Measurements from ENCODE around the gene KCNH5. TPM values are rescaled to one million over a fixed set of nuclear protein-coding genes. Genes with fewer than 3 reads are reported as not detected.

KCNH5 gene
- total and polyA plus RNA-seq, 2 donors (not counting 1 experiment from before 2014, with no cell fraction given): 0.03 to 0.83 TPM

DNA sequence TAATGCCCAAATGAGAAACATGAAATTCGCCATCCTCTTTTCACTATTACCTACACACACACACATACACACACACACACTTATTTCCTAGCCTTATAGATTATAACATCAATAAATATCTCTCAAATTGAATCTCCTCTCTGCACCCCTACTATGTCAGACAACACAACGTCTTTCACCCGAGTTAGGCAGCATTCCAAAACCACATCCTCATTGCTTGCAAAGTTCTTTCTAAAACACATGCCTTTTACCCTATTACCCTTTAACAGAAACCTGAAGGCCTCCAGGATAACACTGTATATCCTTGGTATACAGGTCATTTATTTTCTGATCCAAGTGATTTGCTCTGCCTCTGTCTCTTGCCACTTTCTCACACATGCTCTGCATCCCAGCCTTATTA lies 56.3 kb downstream of the KCNH5 start:
- no peak overlapping the region for H3K4me2 ChIP-seq (ENCODE audit: extremely low read depth, insufficient read depth, low read length)
- no peaks in the 10 kb centered on the region for H4K20me1 ChIP-seq (ENCODE audit: control insufficient read depth, extremely low read depth, insufficient read depth, low read length)
- H3K9ac ChIP-seq (ENCODE audit: insufficient read depth, low read length): no peak overlapping the region
- TF ChIP-seq, protein P1, sequence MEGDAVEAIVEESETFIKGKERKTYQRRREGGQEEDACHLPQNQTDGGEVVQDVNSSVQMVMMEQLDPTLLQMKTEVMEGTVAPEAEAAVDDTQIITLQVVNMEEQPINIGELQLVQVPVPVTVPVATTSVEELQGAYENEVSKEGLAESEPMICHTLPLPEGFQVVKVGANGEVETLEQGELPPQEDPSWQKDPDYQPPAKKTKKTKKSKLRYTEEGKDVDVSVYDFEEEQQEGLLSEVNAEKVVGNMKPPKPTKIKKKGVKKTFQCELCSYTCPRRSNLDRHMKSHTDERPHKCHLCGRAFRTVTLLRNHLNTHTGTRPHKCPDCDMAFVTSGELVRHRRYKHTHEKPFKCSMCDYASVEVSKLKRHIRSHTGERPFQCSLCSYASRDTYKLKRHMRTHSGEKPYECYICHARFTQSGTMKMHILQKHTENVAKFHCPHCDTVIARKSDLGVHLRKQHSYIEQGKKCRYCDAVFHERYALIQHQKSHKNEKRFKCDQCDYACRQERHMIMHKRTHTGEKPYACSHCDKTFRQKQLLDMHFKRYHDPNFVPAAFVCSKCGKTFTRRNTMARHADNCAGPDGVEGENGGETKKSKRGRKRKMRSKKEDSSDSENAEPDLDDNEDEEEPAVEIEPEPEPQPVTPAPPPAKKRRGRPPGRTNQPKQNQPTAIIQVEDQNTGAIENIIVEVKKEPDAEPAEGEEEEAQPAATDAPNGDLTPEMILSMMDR (conservative IDR thresholded peaks at IDR 0.05 in 1 of 2, IDR thresholded peaks at IDR 0.05 in 1 of 2; ENCODE audit: low read depth in 1 of 2, low read length in 2 of 2): no peak
- TF ChIP-seq EZH2 (IDR thresholded peaks at IDR 0.05; ENCODE audit: low read length, missing control alignments): no peak
- H3K27me3 ChIP-seq (ENCODE audit: control insufficient read depth, insufficient read depth, low read length): no peaks in the 10 kb centered on the region
- no peaks in the 10 kb centered on the region for H3K4me1 ChIP-seq (ENCODE audit: control insufficient read depth, extremely low read depth, insufficient read depth, low read length)
- H2AFZ ChIP-seq (ENCODE audit: low read length): no peak overlapping the region
- H3K36me3 ChIP-seq (ENCODE audit: control insufficient read depth, insufficient read depth, low read length): no peaks in the 10 kb centered on the region
- no peaks in the 10 kb centered on the region for H3K79me2 ChIP-seq (ENCODE audit: control insufficient read depth, insufficient read depth, low read length)
- H3K9me3 ChIP-seq (ENCODE audit: control insufficient read depth, insufficient read depth, low read depth, low read length): no peaks in the 10 kb centered on the region
- H3K4me3 ChIP-seq (replicated peaks in 1 of 4; ENCODE audit: control extremely low read depth in 1 of 4, insufficient read depth in 1 of 4, low read depth in 3 of 4, low read length in 4 of 4): no peak overlapping the region
- no peak overlapping the region for H3K27ac ChIP-seq (ENCODE audit: insufficient read depth, low read length)
- peak; percentile 52 to 59 for DNase-seq (ENCODE audit: low read depth in 2 of 2)

DNA sequence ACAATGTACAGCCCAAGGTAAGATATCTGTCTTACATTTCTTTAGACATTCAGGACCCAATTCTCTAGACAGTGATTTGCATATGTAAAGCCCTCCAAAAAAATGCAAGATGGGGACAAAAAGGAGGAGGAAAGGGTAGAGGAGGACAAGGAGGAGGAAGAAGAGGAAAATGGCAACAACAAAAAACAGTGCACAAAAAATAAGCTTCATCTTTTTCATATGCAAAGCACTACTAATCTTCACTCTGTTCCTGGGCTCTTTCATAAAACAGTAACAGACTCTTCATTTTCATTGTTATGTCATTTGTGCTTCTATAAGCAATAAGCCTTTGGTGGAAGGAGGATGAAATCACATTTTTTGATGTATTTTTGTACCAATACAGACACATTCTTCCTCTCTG lies 61.4 kb downstream of the KCNH5 start:
- no peak overlapping the region for H3K4me3 ChIP-seq (replicated peaks in 1 of 4; ENCODE audit: control extremely low read depth in 1 of 4, insufficient read depth in 1 of 4, low read depth in 3 of 4, low read length in 4 of 4)
- no peaks in the 10 kb centered on the region for H3K4me1 ChIP-seq (ENCODE audit: control insufficient read depth, extremely low read depth, insufficient read depth, low read length)
- H3K4me2 ChIP-seq (ENCODE audit: extremely low read depth, insufficient read depth, low read length): no peak overlapping the region
- H4K20me1 ChIP-seq (ENCODE audit: control insufficient read depth, extremely low read depth, insufficient read depth, low read length): no peaks in the 10 kb centered on the region
- no peak overlapping the region for H3K9ac ChIP-seq (ENCODE audit: insufficient read depth, low read length)
- no peaks in the 10 kb centered on the region for H3K79me2 ChIP-seq (ENCODE audit: control insufficient read depth, insufficient read depth, low read length)
- no peak overlapping the region for H3K27ac ChIP-seq (ENCODE audit: insufficient read depth, low read length)
- H3K9me3 ChIP-seq (ENCODE audit: control insufficient read depth, insufficient read depth, low read depth, low read length): no peaks in the 10 kb centered on the region
- no peaks in the 10 kb centered on the region for H3K27me3 ChIP-seq (ENCODE audit: control insufficient read depth, insufficient read depth, low read length)
- no peak overlapping the region for H2AFZ ChIP-seq (ENCODE audit: low read length)
- no peaks in the 10 kb centered on the region for H3K36me3 ChIP-seq (ENCODE audit: control insufficient read depth, insufficient read depth, low read length)
- no peak for DNase-seq (ENCODE audit: low read depth in 2 of 2)
- TF ChIP-seq, protein P1 (conservative IDR thresholded peaks at IDR 0.05 in 1 of 2, IDR thresholded peaks at IDR 0.05 in 1 of 2; ENCODE audit: low read depth in 1 of 2, low read length in 2 of 2): no peak
- no peak for TF ChIP-seq EZH2 (IDR thresholded peaks at IDR 0.05; ENCODE audit: low read length, missing control alignments)

DNA sequence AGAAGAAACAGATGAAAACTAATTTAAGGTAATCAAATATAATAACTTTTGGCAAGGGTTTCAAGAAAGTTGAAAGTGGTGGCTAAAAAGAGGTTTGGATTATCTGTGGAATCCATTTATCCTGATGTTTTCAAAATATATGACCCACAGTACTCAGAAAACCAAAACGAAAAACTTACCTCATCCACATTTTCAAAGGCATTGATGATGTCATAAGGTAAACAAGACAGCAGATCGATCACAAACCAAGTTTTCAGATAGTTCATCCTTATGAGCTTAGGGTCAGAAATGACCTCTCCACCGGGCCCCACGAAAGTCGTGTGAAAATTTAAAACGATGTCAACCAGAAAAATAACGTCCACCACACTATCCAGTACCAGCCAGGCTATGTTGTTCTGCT lies 64.6 kb downstream of the KCNH5 start:
- no peak for DNase-seq (ENCODE audit: low read depth in 2 of 2)

More for the DNA sequence above, 64.6 kb downstream of the KCNH5 start:
- no peaks in the 10 kb centered on the region for H3K36me3 ChIP-seq (ENCODE audit: control insufficient read depth, insufficient read depth, low read length)
- no peak overlapping the region for H3K27ac ChIP-seq (ENCODE audit: insufficient read depth, low read length)
- no peaks in the 10 kb centered on the region for H3K9me3 ChIP-seq (ENCODE audit: control insufficient read depth, insufficient read depth, low read depth, low read length)
- TF ChIP-seq, protein P1 (conservative IDR thresholded peaks at IDR 0.05 in 1 of 2, IDR thresholded peaks at IDR 0.05 in 1 of 2; ENCODE audit: low read depth in 1 of 2, low read length in 2 of 2): no peak
- no peak for TF ChIP-seq EZH2 (IDR thresholded peaks at IDR 0.05; ENCODE audit: low read length, missing control alignments)
- H3K4me1 ChIP-seq (ENCODE audit: control insufficient read depth, extremely low read depth, insufficient read depth, low read length): no peaks in the 10 kb centered on the region
- H4K20me1 ChIP-seq (ENCODE audit: control insufficient read depth, extremely low read depth, insufficient read depth, low read length): no peaks in the 10 kb centered on the region
- H3K4me3 ChIP-seq (replicated peaks in 1 of 4; ENCODE audit: control extremely low read depth in 1 of 4, insufficient read depth in 1 of 4, low read depth in 3 of 4, low read length in 4 of 4): no peak overlapping the region
- no peak overlapping the region for H3K4me2 ChIP-seq (ENCODE audit: extremely low read depth, insufficient read depth, low read length)
- no peak overlapping the region for H2AFZ ChIP-seq (ENCODE audit: low read length)
- H3K79me2 ChIP-seq (ENCODE audit: control insufficient read depth, insufficient read depth, low read length): no peaks in the 10 kb centered on the region
- no peaks in the 10 kb centered on the region for H3K27me3 ChIP-seq (ENCODE audit: control insufficient read depth, insufficient read depth, low read length)
- no peak overlapping the region for H3K9ac ChIP-seq (ENCODE audit: insufficient read depth, low read length)

Data from fibroblast of lung (primary cell).